Psoas muscle (tissue), 8 donors: ENCODE data around the gene CNOT6L. TPM values are rescaled to one million over a fixed set of nuclear protein-coding genes. Genes with fewer than 3 reads are reported as not detected.

ENCODE experiments used
- ATAC-seq, 4 donors: fragments of 200-7000 bp; cut with Tn5 transposase; one replicate each; pipeline ENCODE4 v1.9.1; 2020; ENCODE audit warnings: moderate library complexity in 3 of 4, mild to moderate bottlenecking in 2 of 4
- DNase-seq, 2 donors: peaks; one replicate each; pipeline ENCODE4 v3.0.0-alpha.2; 2020
- H3K27ac ChIP-seq: fragments of 200-600 bp; one replicate; pipeline ENCODE4 v1.8.0; 2022
- H3K27me3 ChIP-seq, 3 donors: fragments of 200-600 bp in 1 of 3; one replicate each; pipeline versions ENCODE4 v1.6.1 to v1.8.0; 2013 to 2022; ENCODE audit warnings: low read length in 2 of 3, mild to moderate bottlenecking in 2 of 3, moderate library complexity in 1 of 3; ENCODE audit not compliant: insufficient read depth in 3 of 3
- H3K36me3 ChIP-seq, 2 donors: fragments of 200-600 bp in 1 of 2; one replicate each; pipeline versions ENCODE4 v1.6.1 to v1.8.0; 2013 to 2022; ENCODE audit warnings: low read depth in 1 of 2, mild to moderate bottlenecking in 1 of 2, moderate library complexity in 1 of 2; ENCODE audit not compliant: insufficient read depth in 1 of 2
- H3K4me1 ChIP-seq: fragments of 200-600 bp; one replicate; pipeline ENCODE4 v1.8.0; 2022
- H3K4me3 ChIP-seq: fragments of 200-600 bp; one replicate; pipeline ENCODE4 v1.8.0; 2022; ENCODE audit warnings: mild to moderate bottlenecking
- H3K9me3 ChIP-seq: fragments of 200-600 bp; one replicate; pipeline ENCODE4 v1.8.0; 2022
- CTCF ChIP-seq: fragments of 200-600 bp; IDR thresholded peaks from one replicate; pipeline ENCODE4 v1.8.0; 2022; ENCODE audit warnings: antibody characterized with exemption
- WGBS, 3 donors: extraction: QIAGEN DNeasy Blood & Tissue Kit; methylation state at CpG; one replicate each; pipeline versions ENCODE4 v1.1.6 to v1.1.7; 2013; 5-methylcytosine and 5-hydroxymethylcytosine counted together
- intact Hi-C, 2 donors: fragments of 100-400 bp; cut with DNase I; formaldehyde crosslinking; loops; one replicate each; pipeline versions ENCODE4 v1.11.0 to v1.14.2; 2022
- polyA plus RNA-seq, 3 donors: library from polyadenylated mRNA; stranded (reverse); fragments of 200-250 nt; gene quantifications; one replicate each; pipeline ENCODE4 v1.2.3, GENCODE V29; 2013
- total RNA-seq, 4 donors: library from RNA; stranded (reverse); fragmentation: NEBNext Ultra II Directional in 2 of 4; extraction: Animal tissue kit (Norgen Biotek cat#: 25700) in 2 of 4; gene quantifications; one replicate each; pipeline versions ENCODE4 v1.2.1 to v1.2.4, GENCODE V29; 2021 to 2023
- donor health status: healthy with polysubstance abuse.
- donor health status: DM: no; HTN: no; CAD: no; lungs with moderate emphysema.
- donor health status: Bipolar disorder and iron deficiency.
- donor health status: healthy.
- donor health status: DM: yes; HTN: yes; CAD: no.
- donor health status: DM: no; HTN: no; CAD: no.
- donor health status: DM: no; HTN: no; CAD: no.
- donor health status: DM: yes; HTN: yes; CAD: no.

The CNOT6L gene
- total and polyA plus RNA-seq, 7 donors: 2.6 to 23.3 (median 18.0) TPM

GRCh38 chr4:77816546-77816945 lies 2.6 kb downstream of the CNOT6L start:
- Histone ChIP-seq H3K4me3 (peak overlapping the region; percentile 86), H3K4me1 (peaks cover 58% of the 10 kb centered on the region), H3K27ac (peak overlapping the region; percentile 96), H3K36me3 (no peaks in the 10 kb centered on the region), H3K9me3 (no peaks in the 10 kb centered on the region), H3K27me3 (no peaks in the 10 kb centered on the region)
- intact Hi-C loops: no loop called here
- TF ChIP-seq CTCF: no peak
- ATAC-seq (no peak), DNase-seq (no peak)
- WGBS, 3 donors: 87 to 94% (median 90%) methylated on average over 2 of the region's 2 CpGs

GRCh38 chr4:77815636-77816035 lies 3.5 kb downstream of the CNOT6L start:
- H3K27ac ChIP-seq: peak overlapping the region; percentile 96
- no peak overlapping the region for H3K4me3 ChIP-seq
- ATAC-seq (no peak), DNase-seq (no peak)
- H3K4me1 ChIP-seq: peaks cover 50% of the 10 kb centered on the region
- no peaks in the 10 kb centered on the region for H3K36me3 ChIP-seq
- intact Hi-C loops: no loop called here
- H3K27me3 ChIP-seq: no peaks in the 10 kb centered on the region
- H3K9me3 ChIP-seq: no peaks in the 10 kb centered on the region
- no peak for TF ChIP-seq CTCF

- Histone ChIP-seq H3K27me3 (no peaks in the 10 kb centered on the region), H3K27ac (no peak overlapping the region), H3K4me3 (no peak overlapping the region), H3K9me3 (no peaks in the 10 kb centered on the region), H3K36me3 (no peaks in the 10 kb centered on the region), H3K4me1 (peaks cover 44% of the 10 kb centered on the region)
- intact Hi-C loops: no loop called here
- no peak for ATAC-seq
- no peak for DNase-seq
- no peak for TF ChIP-seq CTCF
- 86 to 90% (median 87%) methylated on average over 8 of the region's 8 CpGs for WGBS, 3 donors
Observed at GRCh38 chr4:77805840-77806239, 13.3 kb downstream of the CNOT6L start.

GRCh38 chr4:77804471-77804870 lies 14.7 kb downstream of the CNOT6L start:
- intact Hi-C loops: no loop called here
- H3K4me1 ChIP-seq: peaks cover 52% of the 10 kb centered on the region

More at GRCh38 chr4:77804471-77804870, 14.7 kb downstream of the CNOT6L start:
- Histone ChIP-seq H3K36me3 (no peaks in the 10 kb centered on the region), H3K9me3 (no peaks in the 10 kb centered on the region), H3K4me3 (no peak overlapping the region), H3K27me3 (no peaks in the 10 kb centered on the region), H3K27ac (no peak overlapping the region)
- DNase-seq (no peak), ATAC-seq (no peak)
- TF ChIP-seq CTCF: no peak
